H9 (cell line): ENCODE results near the gene STX8. TPM values are rescaled to one million over a fixed set of nuclear protein-coding genes. Genes with fewer than 3 reads are reported as not detected.

Experiments used
- DNase-seq: peaks from one replicate; pipeline ENCODE4 v3.0.0-alpha.2; 2017
- H2AFZ ChIP-seq: one replicate; pipeline ENCODE4 v1.6.1; 2013; ENCODE audit warnings: mild to moderate bottlenecking, low read length, control low read depth, moderate library complexity
- H2AK5ac ChIP-seq: 2 replicates; pipeline ENCODE4 v1.6.1; 2013; ENCODE audit warnings: low read length, control low read depth, mixed read lengths; ENCODE audit not compliant: insufficient read length
- H2BK120ac ChIP-seq: one replicate; pipeline ENCODE4 v1.6.1; 2013; ENCODE audit warnings: low read depth, mild to moderate bottlenecking, low read length, control low read depth, inconsistent platforms; ENCODE audit not compliant: poor library complexity, severe bottlenecking
- H2BK12ac ChIP-seq: 2 replicates; pipeline ENCODE4 v1.6.1; 2013; ENCODE audit warnings: low read length, control low read depth, mixed read lengths, low read depth; ENCODE audit not compliant: insufficient read length
- H2BK15ac ChIP-seq: 2 replicates; pipeline ENCODE4 v1.6.1; 2013; ENCODE audit warnings: low read depth, low read length, control low read depth
- H2BK20ac ChIP-seq: one replicate; pipeline ENCODE4 v1.6.1; 2013; ENCODE audit warnings: low read depth, mild to moderate bottlenecking, low read length, control low read depth, inconsistent platforms; ENCODE audit not compliant: poor library complexity, severe bottlenecking
- H2BK5ac ChIP-seq: 2 replicates; pipeline ENCODE4 v1.6.1; 2013; ENCODE audit warnings: low read length, control low read depth, mixed read lengths; ENCODE audit not compliant: insufficient read length
- H3K14ac ChIP-seq: 2 replicates; pipeline ENCODE4 v1.6.1; 2013; ENCODE audit warnings: low read length, control low read depth; ENCODE audit not compliant: insufficient read depth
- H3K18ac ChIP-seq: 2 replicates; pipeline ENCODE4 v1.6.1; 2013; ENCODE audit warnings: low read depth, mild to moderate bottlenecking, mixed read lengths, low read length, control low read depth; ENCODE audit not compliant: insufficient read length
- H3K23ac ChIP-seq: 2 replicates; pipeline ENCODE4 v1.6.1; 2013; ENCODE audit warnings: low read length, control low read depth, mixed read lengths, low read depth; ENCODE audit not compliant: insufficient read length
- H3K23me2 ChIP-seq: 2 replicates; pipeline ENCODE4 v1.6.1; 2013; ENCODE audit warnings: low read depth, mild to moderate bottlenecking, mixed read lengths, low read length, control low read depth; ENCODE audit not compliant: insufficient read length, poor library complexity, severe bottlenecking
- H3K27ac ChIP-seq: 2 replicates; pipeline ENCODE4 v1.5.1; 2013; ENCODE audit warnings: low read length, control low read depth, mixed read lengths, low read depth; ENCODE audit not compliant: insufficient read length
- H3K27me3 ChIP-seq: 2 replicates; pipeline ENCODE4 v1.6.1; 2013; ENCODE audit warnings: low read length, control low read depth, inconsistent platforms; ENCODE audit not compliant: insufficient read depth
- H3K4ac ChIP-seq: 2 replicates; pipeline ENCODE4 v1.6.1; 2013; ENCODE audit warnings: low read depth, mild to moderate bottlenecking, control low read depth, inconsistent platforms, low read length, moderate library complexity
- H3K4me1 ChIP-seq: 2 replicates; pipeline ENCODE4 v1.6.1; 2013; ENCODE audit warnings: low read length, control low read depth, inconsistent platforms; ENCODE audit not compliant: insufficient read depth
- H3K4me2 ChIP-seq: 2 replicates; pipeline ENCODE4 v1.6.1; 2013; ENCODE audit warnings: low read length, control low read depth, mixed read lengths; ENCODE audit not compliant: insufficient read length, insufficient read depth
- H3K56ac ChIP-seq: 2 replicates; pipeline ENCODE4 v1.6.1; 2013; ENCODE audit warnings: low read depth, mild to moderate bottlenecking, mixed read lengths, low read length, control low read depth; ENCODE audit not compliant: insufficient read length
- H3K79me1 ChIP-seq: 2 replicates; pipeline ENCODE4 v1.6.1; 2013; ENCODE audit warnings: low read depth, mild to moderate bottlenecking, moderate library complexity, low read length, control low read depth, inconsistent platforms; ENCODE audit not compliant: insufficient read depth, poor library complexity, severe bottlenecking
- H3K79me2 ChIP-seq: 2 replicates; pipeline ENCODE4 v1.6.1; 2013; ENCODE audit warnings: low read length, control low read depth, inconsistent platforms; ENCODE audit not compliant: insufficient read depth
- H3K9ac ChIP-seq: 2 replicates; pipeline ENCODE4 v1.6.1; 2013; ENCODE audit warnings: low read length, control low read depth, mixed read lengths; ENCODE audit not compliant: insufficient read length; ENCODE audit errors: extremely low read depth
- H3K9me3 ChIP-seq: one replicate; pipeline ENCODE4 v1.6.1; 2013; ENCODE audit warnings: low read depth, low read length, inconsistent platforms; ENCODE audit not compliant: control insufficient read depth
- H3T11ph ChIP-seq: one replicate; pipeline ENCODE4 v1.6.1; 2013; ENCODE audit warnings: mild to moderate bottlenecking, low read length, control low read depth, inconsistent platforms
- H4K20me1 ChIP-seq: one replicate; pipeline ENCODE4 v1.6.1; 2013; ENCODE audit not compliant: control insufficient read depth, insufficient read length, insufficient read depth
- H4K5ac ChIP-seq: 2 replicates; pipeline ENCODE4 v1.6.1; 2013; ENCODE audit warnings: low read depth, mild to moderate bottlenecking, mixed read lengths, low read length, control low read depth; ENCODE audit not compliant: insufficient read length
- H4K8ac ChIP-seq: replicated peaks from 2 replicates; pipeline ENCODE4 v1.6.1; 2013; ENCODE audit warnings: low read length, control low read depth, mixed read lengths, low read depth; ENCODE audit not compliant: insufficient read length
- H4K91ac ChIP-seq: 2 replicates; pipeline ENCODE4 v1.6.1; 2013; ENCODE audit warnings: low read depth, mild to moderate bottlenecking, moderate library complexity, mixed read lengths, low read length, control low read depth; ENCODE audit not compliant: insufficient read length
- H3K27ac Mint-ChIP-seq, 3 experiments: 2 replicates in 2 of 3; 3 replicates in 1 of 3; pipeline ENCODE4 v1.8.0; 2020 to 2021; ENCODE audit warnings: mixed read lengths in 3 of 3, mild to moderate bottlenecking in 1 of 3, moderate library complexity in 1 of 3
- H3K27me3 Mint-ChIP-seq: 2 replicates; pipeline ENCODE4 v1.8.0; 2021; ENCODE audit warnings: low read depth, mild to moderate bottlenecking, moderate library complexity, mixed read lengths
- H3K36me3 Mint-ChIP-seq, 3 experiments: 2 replicates in 2 of 3; 3 replicates in 1 of 3; pipeline ENCODE4 v1.8.0; 2020 to 2021; ENCODE audit warnings: low read depth in 3 of 3, mixed read lengths in 3 of 3; ENCODE audit not compliant: insufficient read depth in 1 of 3
- H3K4me1 Mint-ChIP-seq, 2 experiments: 2 replicates each; pipeline ENCODE4 v1.8.0; 2020; ENCODE audit warnings: mixed read lengths in 2 of 2
- H3K4me3 Mint-ChIP-seq, 2 experiments: 2 replicates in 1 of 2; 3 replicates in 1 of 2; pipeline ENCODE4 v1.8.0; 2020 to 2021; ENCODE audit warnings: mild to moderate bottlenecking in 2 of 2, mixed read lengths in 2 of 2, moderate library complexity in 1 of 2
- H3K9me3 Mint-ChIP-seq, 2 experiments: 2 replicates in 1 of 2; 3 replicates in 1 of 2; pipeline ENCODE4 v1.8.0; 2020; ENCODE audit warnings: mild to moderate bottlenecking in 2 of 2, mixed read lengths in 2 of 2, moderate library complexity in 1 of 2
- CTCF ChIP-seq: fragments of 200-600 bp; sonication (generic); conservative IDR thresholded peaks from 3 replicates; pipeline ENCODE4 v1.8.0; 2021; ENCODE audit warnings: antibody characterized with exemption, mild to moderate bottlenecking
- WGBS: extraction: QIAGEN DNeasy Blood & Tissue Kit; methylation state at CpG from one replicate; pipeline ENCODE4 v1.1.7; 2013; ENCODE audit warnings: missing lambda C conversion rate, low lambda C conversion rate, mixed read lengths; ENCODE audit not compliant: insufficient read length; ENCODE audit errors: extremely low coverage; 5-methylcytosine and 5-hydroxymethylcytosine counted together
- total RNA-seq: library from RNA; stranded (reverse); gene quantifications from 2 replicates; pipeline ENCODE4 v1.2.1, GENCODE V29; 2021

STX8 gene
- total RNA-seq, 1 experiment from 2014 or later, result 55.1 TPM

GRCh38 chr17:9232155-9232475, 343.5 kb downstream of the STX8 start:
- Histone ChIP-seq H4K5ac (no peak overlapping the region), H3K18ac (no peak overlapping the region), H3K4me2 (no peak overlapping the region), H4K8ac (no peak overlapping the region), H3K79me1 (no peaks in the 10 kb centered on the region), H2BK120ac (no peak overlapping the region), H3K14ac (no peak overlapping the region), H2BK12ac (no peak overlapping the region), H3K23ac (no peak overlapping the region), H4K91ac (no peak overlapping the region), H2BK15ac (no peak overlapping the region), H3K79me2 (no peaks in the 10 kb centered on the region), H3K27me3 (no peaks in the 10 kb centered on the region), H4K20me1 (peaks cover 4% of the 10 kb centered on the region), H3T11ph (no peak overlapping the region), H3K9ac (no peak overlapping the region), H3K27ac (no peak overlapping the region), H2BK5ac (no peak overlapping the region), H3K9me3 (no peaks in the 10 kb centered on the region), H3K4ac (no peak overlapping the region), H3K23me2 (no peaks in the 10 kb centered on the region), H2BK20ac (no peak overlapping the region), H3K56ac (no peak overlapping the region), H3K4me1 (no peaks in the 10 kb centered on the region; the same call in 1 of the 2 replicates), H2AFZ (no peak overlapping the region), H2AK5ac (no peak overlapping the region)
- no CpG with 5 or more reads among the region's 6 CpGs for WGBS
- H3K27ac Mint-ChIP-seq, result no peak overlapping the region
- H3K4me3 Mint-ChIP-seq, result no peak overlapping the region
- no peaks in the 10 kb centered on the region for H3K36me3 Mint-ChIP-seq
- no peaks in the 10 kb centered on the region for H3K4me1 Mint-ChIP-seq
- no peak for TF ChIP-seq CTCF
- H3K27me3 Mint-ChIP-seq, result no peaks in the 10 kb centered on the region; the same call in 1 of the 2 replicates
- no peak for DNase-seq
- H3K9me3 Mint-ChIP-seq, result no peaks in the 10 kb centered on the region
